KOPT-K1 (cell line): ENCODE results near the gene ANKS3.

Experiments used
- H3K27ac ChIP-seq: fragments of 200-600 bp; sonication (generic); 2 replicates; pipeline ENCODE4 v1.5.1; 2016; ENCODE audit warnings: antibody characterized with exemption, mild to moderate bottlenecking, low read depth, low read length; ENCODE audit not compliant: poor library complexity, severe bottlenecking
- H3K36me3 ChIP-seq: fragments of 200-600 bp; sonication (generic); 2 replicates; pipeline ENCODE4 v1.5.1; 2017; ENCODE audit warnings: antibody characterized with exemption, mild to moderate bottlenecking, low read length, moderate library complexity; ENCODE audit not compliant: insufficient read depth
- H3K9me3 ChIP-seq: fragments of 200-600 bp; sonication (generic); 2 replicates; pipeline ENCODE4 v1.5.1; 2017; ENCODE audit warnings: antibody characterized with exemption, low read length, mild to moderate bottlenecking; ENCODE audit not compliant: insufficient read depth, poor library complexity, severe bottlenecking

ANKS3 gene

GRCh38 chr16:4668313-4668960, 65.6 kb downstream of the ANKS3 start:
- Histone ChIP-seq H3K27ac (no peak overlapping the region), H3K36me3 (peaks cover 60% of the 10 kb centered on the region), H3K9me3 (no peaks in the 10 kb centered on the region)

- Histone ChIP-seq H3K36me3 (peaks cover 53% of the 10 kb centered on the region), H3K27ac (no peak overlapping the region), H3K9me3 (no peaks in the 10 kb centered on the region)
Measured at GRCh38 chr16:4667203-4667963, 66.7 kb downstream of the ANKS3 start.

GRCh38 chr16:4666537-4667202, 67.4 kb downstream of the ANKS3 start:
- H3K27ac ChIP-seq = no peak overlapping the region
- H3K36me3 ChIP-seq = peaks cover 52% of the 10 kb centered on the region
- H3K9me3 ChIP-seq = no peaks in the 10 kb centered on the region

GRCh38 chr16:4664538-4665418, 69.3 kb downstream of the ANKS3 start:
- peaks cover 42% of the 10 kb centered on the region for H3K36me3 ChIP-seq
- H3K9me3 ChIP-seq = no peaks in the 10 kb centered on the region
- peak overlapping the region; percentile 43 for H3K27ac ChIP-seq

GRCh38 chr16:4663777-4664465, 70.2 kb downstream of the ANKS3 start:
- Histone ChIP-seq H3K9me3 (no peaks in the 10 kb centered on the region), H3K27ac (no peak overlapping the region), H3K36me3 (peaks cover 33% of the 10 kb centered on the region)

GRCh38 chr16:4663465-4663776, 70.7 kb downstream of the ANKS3 start:
- peaks cover 31% of the 10 kb centered on the region for H3K36me3 ChIP-seq

GRCh38 chr16:4661661-4662060, 72.4 kb downstream of the ANKS3 start:
- peaks cover 25% of the 10 kb centered on the region for H3K36me3 ChIP-seq
- H3K27ac ChIP-seq = no peak overlapping the region
- H3K9me3 ChIP-seq = no peaks in the 10 kb centered on the region

More at GRCh38 chr16:4663465-4663776, 70.7 kb downstream of the ANKS3 start:
- no peak overlapping the region for H3K27ac ChIP-seq
- no peaks in the 10 kb centered on the region for H3K9me3 ChIP-seq

GRCh38 chr16:4660454-4661007, 73.5 kb downstream of the ANKS3 start:
- peaks cover 29% of the 10 kb centered on the region; the same call in 1 of the 2 replicates for H3K36me3 ChIP-seq
- H3K9me3 ChIP-seq = no peaks in the 10 kb centered on the region
- H3K27ac ChIP-seq = no peak overlapping the region

GRCh38 chr16:4659363-4660353, 74.4 kb downstream of the ANKS3 start:
- H3K27ac ChIP-seq = no peak overlapping the region
- no peaks in the 10 kb centered on the region for H3K9me3 ChIP-seq
- H3K36me3 ChIP-seq = peaks cover 37% of the 10 kb centered on the region; the same call in 1 of the 2 replicates

- H3K27ac ChIP-seq = no peak overlapping the region
- H3K36me3 ChIP-seq = peaks cover 51% of the 10 kb centered on the region
- no peaks in the 10 kb centered on the region for H3K9me3 ChIP-seq
Measured at GRCh38 chr16:4656695-4657686, 77.1 kb downstream of the ANKS3 start.

- no peaks in the 10 kb centered on the region for H3K9me3 ChIP-seq
- H3K36me3 ChIP-seq = peaks cover 58% of the 10 kb centered on the region
- no peak overlapping the region for H3K27ac ChIP-seq
Measured at GRCh38 chr16:4656221-4656620, 77.8 kb downstream of the ANKS3 start.

GRCh38 chr16:4655801-4656200, 78.3 kb downstream of the ANKS3 start:
- H3K9me3 ChIP-seq = no peaks in the 10 kb centered on the region
- no peak overlapping the region for H3K27ac ChIP-seq
- peaks cover 63% of the 10 kb centered on the region for H3K36me3 ChIP-seq
